Suprapubic skin (tissue), 4 donors: Measurements from ENCODE around the gene KRTAP4-5. TPM values are rescaled to one million over a fixed set of nuclear protein-coding genes. Genes with fewer than 3 reads are reported as not detected.
"Not testable (repeated sequence)": the region's sequence is repeated elsewhere in the genome, so short reads cannot be mapped to it uniquely, and the experiment has no call there.

Experiments
- DNase-seq, 2 donors: peaks; one replicate each; pipeline ENCODE4 v3.0.0-alpha.2; 2019; ENCODE audit warnings: low spot score in 2 of 2
- H3K27ac ChIP-seq: fragments of 200-600 bp; sonication (generic); one replicate; pipeline ENCODE4 v1.5.1; 2019
- H3K27me3 ChIP-seq: fragments of 200-600 bp; sonication (generic); one replicate; pipeline ENCODE4 v1.5.1; 2019
- H3K36me3 ChIP-seq: fragments of 200-600 bp; sonication (generic); one replicate; pipeline ENCODE4 v1.5.1; 2019
- H3K4me1 ChIP-seq: fragments of 200-600 bp; sonication (generic); one replicate; pipeline ENCODE4 v1.5.1; 2019
- H3K4me3 ChIP-seq: fragments of 200-600 bp; sonication (generic); one replicate; pipeline ENCODE4 v1.5.1; 2019; ENCODE audit warnings: mild to moderate bottlenecking
- H3K9me3 ChIP-seq: fragments of 200-600 bp; sonication (generic); one replicate; pipeline ENCODE4 v1.5.1; 2019
- CTCF ChIP-seq, 2 donors: fragments of 200-600 bp in 1 of 2; fragments of 450-650 bp in 1 of 2; sonication (generic) in 1 of 2; IDR thresholded peaks; one replicate each; pipeline ENCODE4 v1.5.1; 2016 to 2019; ENCODE audit warnings: antibody characterized with exemption in 2 of 2, mild to moderate bottlenecking in 1 of 2, moderate library complexity in 1 of 2
- EP300 ChIP-seq: sonication (generic); formaldehyde crosslinking; IDR thresholded peaks from one replicate; pipeline ENCODE4 v1.6.1; 2017; ENCODE audit warnings: antibody characterized with exemption
- POLR2A ChIP-seq, 2 donors: fragments of 450-650 bp; IDR thresholded peaks; one replicate each; pipeline ENCODE4 v1.6.1; 2017; ENCODE audit warnings: antibody characterized with exemption in 2 of 2, mild to moderate bottlenecking in 2 of 2, moderate library complexity in 2 of 2
- POLR2AphosphoS5 ChIP-seq, 3 donors: sonication (generic); formaldehyde crosslinking; IDR thresholded peaks; one replicate each; pipeline ENCODE4 v1.6.1; 2017; ENCODE audit warnings: antibody characterized with exemption in 3 of 3
- WGBS: methylation state at CpG from one replicate; pipeline ENCODE4 v1.1.5; 2018; 5-methylcytosine and 5-hydroxymethylcytosine counted together
- total RNA-seq, 4 donors: library from RNA; depleted of rRNA; stranded (reverse); fragments of >200 nt; gene quantifications; one replicate each; pipeline ENCODE4 v1.1.0, GENCODE V29; 2016

KRTAP4-5 gene
- total RNA-seq: 10 to 100 TPM in 1 of 4 donors, 1 to 10 TPM in 2, not detected in 1; 1.1 to 19.2 (median 2.2) TPM

- H3K4me1 ChIP-seq: no peaks in the 10 kb centered on the region
- H3K9me3 ChIP-seq: no peaks in the 10 kb centered on the region
- no peaks in the 10 kb centered on the region for H3K36me3 ChIP-seq
- no peak within 1 kb of the TSS for H3K27ac ChIP-seq
- no peak within 1 kb of the TSS for H3K4me3 ChIP-seq
- WGBS: 48% methylated on average over 2 of the region's 2 CpGs
- TF ChIP-seq EP300 (no peak), CTCF (IDR thresholded peaks at IDR 0.05) (no peak), POLR2A (IDR thresholded peaks at IDR 0.05) (no peak), POLR2AphosphoS5 (IDR thresholded peaks at IDR 0.05) (no peak)
- no peaks in the 10 kb centered on the region for H3K27me3 ChIP-seq
- no peak for DNase-seq
Observed at GRCh38 chr17:41149652-41149985, at the start of gene KRTAP4-5. TSS of gene KRTAP4-5 (minus strand) at chr17:41149825. CDS start at chr17:41149767, 58 bp downstream.

- no peaks in the 10 kb centered on the region for H3K27me3 ChIP-seq
- no peaks in the 10 kb centered on the region for H3K4me1 ChIP-seq
- DNase-seq: no peak
- no peaks in the 10 kb centered on the region for H3K36me3 ChIP-seq
- no peak overlapping the region for H3K4me3 ChIP-seq
- H3K27ac ChIP-seq: no peak overlapping the region
- TF ChIP-seq EP300 (no peak), POLR2A (IDR thresholded peaks at IDR 0.05) (no peak), POLR2AphosphoS5 (IDR thresholded peaks at IDR 0.05) (no peak), CTCF (IDR thresholded peaks at IDR 0.05) (no peak)
- no peaks in the 10 kb centered on the region for H3K9me3 ChIP-seq
- WGBS: 57% methylated on average over 1 of the region's 1 CpG
Observed at GRCh38 chr17:41196068-41196467, 46.4 kb upstream of the KRTAP4-5 start.

GRCh38 chr17:41190328-41190727 lies 40.7 kb upstream of the KRTAP4-5 start:
- 92% methylated on average over 2 of the region's 3 CpGs for WGBS
- H3K4me1 ChIP-seq: no peaks in the 10 kb centered on the region
- no peak for DNase-seq
- H3K27me3 ChIP-seq: peaks cover 8% of the 10 kb centered on the region
- H3K27ac ChIP-seq: no peak overlapping the region
- no peak for TF ChIP-seq POLR2A (IDR thresholded peaks at IDR 0.05)
- TF ChIP-seq CTCF (IDR thresholded peaks at IDR 0.05): no peak
- no peak for TF ChIP-seq EP300
- no peak for TF ChIP-seq POLR2AphosphoS5 (IDR thresholded peaks at IDR 0.05)
- H3K9me3 ChIP-seq: no peaks in the 10 kb centered on the region
- H3K4me3 ChIP-seq: no peak overlapping the region
- H3K36me3 ChIP-seq: no peaks in the 10 kb centered on the region

GRCh38 chr17:41189837-41190318 lies 40.3 kb upstream of the KRTAP4-5 start, which contains the start of gene KRTAP9-1:
TSS of gene KRTAP9-1 (plus strand) at chr17:41189887. CDS start at chr17:41189887, 0 bp downstream.
- H3K9me3 ChIP-seq, H3K27me3 ChIP-seq, DNase-seq, H3K36me3 ChIP-seq, H3K4me3 ChIP-seq, H3K4me1 ChIP-seq, H3K27ac ChIP-seq: not testable (repeated sequence)
- WGBS: no CpG with 5 or more reads among the region's 1 CpG

GRCh38 chr17:41186872-41187271 lies 37.2 kb upstream of the KRTAP4-5 start:
- Histone ChIP-seq H3K36me3 (no peaks in the 10 kb centered on the region), H3K9me3 (no peaks in the 10 kb centered on the region), H3K4me3 (no peak overlapping the region), H3K4me1 (no peaks in the 10 kb centered on the region), H3K27ac (no peak overlapping the region), H3K27me3 (peaks cover 8% of the 10 kb centered on the region)
- 89% methylated on average over 2 of the region's 2 CpGs for WGBS
- DNase-seq: no peak
- no peak for TF ChIP-seq EP300
- TF ChIP-seq CTCF (IDR thresholded peaks at IDR 0.05): no peak
- TF ChIP-seq POLR2A (IDR thresholded peaks at IDR 0.05): no peak
- no peak for TF ChIP-seq POLR2AphosphoS5 (IDR thresholded peaks at IDR 0.05)

- H3K36me3 ChIP-seq: no peaks in the 10 kb centered on the region
- H3K27me3 ChIP-seq: peaks cover 3% of the 10 kb centered on the region
- WGBS: 38% methylated on average over 1 of the region's 1 CpG
- H3K27ac ChIP-seq: no peak overlapping the region
- DNase-seq: no peak
- H3K4me3 ChIP-seq: no peak overlapping the region
- no peaks in the 10 kb centered on the region for H3K4me1 ChIP-seq
- TF ChIP-seq POLR2AphosphoS5 (IDR thresholded peaks at IDR 0.05): no peak
- TF ChIP-seq CTCF (IDR thresholded peaks at IDR 0.05): no peak
- no peak for TF ChIP-seq POLR2A (IDR thresholded peaks at IDR 0.05)
- no peak for TF ChIP-seq EP300
- no peaks in the 10 kb centered on the region for H3K9me3 ChIP-seq
Observed at GRCh38 chr17:41185001-41185400, 35.4 kb upstream of the KRTAP4-5 start.
